Measurements from ENCODE around the gene FIGNL2.

- TF ChIP-seq REST (IDR thresholded peaks at IDR 0.05) = no peak
- TF ChIP-seq MAZ (IDR thresholded peaks at IDR 0.05; ENCODE audit: borderline replicate concordance, low read depth, low read length) = no peak
- TF ChIP-seq JUN (IDR thresholded peaks at IDR 0.05) = no peak
- TF ChIP-seq CTCF (IDR thresholded peaks at IDR 0.05) = no peak
- no peak for TF ChIP-seq EP300 (IDR thresholded peaks at IDR 0.05)
- TF ChIP-seq POLR2A (IDR thresholded peaks at IDR 0.05; ENCODE audit: low read length) = no peak
- no peak for TF ChIP-seq EHMT2 (IDR thresholded peaks at IDR 0.05; ENCODE audit: low read depth)
- no peak for TF ChIP-seq RFX5 (IDR thresholded peaks at IDR 0.05)
- TF ChIP-seq ELK1 (IDR thresholded peaks at IDR 0.05; ENCODE audit: low read depth, low read length) = no peak
- TF ChIP-seq, protein P1, sequence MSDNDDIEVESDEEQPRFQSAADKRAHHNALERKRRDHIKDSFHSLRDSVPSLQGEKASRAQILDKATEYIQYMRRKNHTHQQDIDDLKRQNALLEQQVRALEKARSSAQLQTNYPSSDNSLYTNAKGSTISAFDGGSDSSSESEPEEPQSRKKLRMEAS (IDR thresholded peaks at IDR 0.05) = no peak
- no peak for TF ChIP-seq ESRRA (IDR thresholded peaks at IDR 0.05; ENCODE audit: borderline replicate concordance, low read length)
- no peak for TF ChIP-seq FOSL2 (IDR thresholded peaks at IDR 0.05)
- no peak for TF ChIP-seq FOSL2 (CRISPR knock-in tag; IDR thresholded peaks at IDR 0.05)
Observed at GRCh38 chr12:51845482-51845881, 3.0 kb downstream of the FIGNL2 start.

Measured in A549 (cell line).